ENCODE results near the gene ATXN10. TPM values are rescaled to one million over a fixed set of nuclear protein-coding genes. Genes with fewer than 3 reads are reported as not detected.

The ATXN10 gene
- total RNA-seq, 1 donor from 2014 or later = 125 TPM

GRCh38 chr22:45702981-45703380, 31.3 kb downstream of the ATXN10 start:
- no peak for TF ChIP-seq CTCF (IDR thresholded peaks at IDR 0.05)

GRCh38 chr22:45703758-45704157, 32.1 kb downstream of the ATXN10 start:
- Histone ChIP-seq H3K27ac (no peak overlapping the region), H3K9me3 (no peaks in the 10 kb centered on the region), H3K4me3 (no peak overlapping the region), H3K4me1 (no peaks in the 10 kb centered on the region), H3K27me3 (no peaks in the 10 kb centered on the region), H3K36me3 (peaks cover 69% of the 10 kb centered on the region)
- no peak for TF ChIP-seq CTCF (IDR thresholded peaks at IDR 0.05)
- DNase-seq = no peak
- ATAC-seq = no peak
- intact Hi-C loops (cut with DNase I) = no loop called here

More at GRCh38 chr22:45702981-45703380, 31.3 kb downstream of the ATXN10 start:
- no peak overlapping the region for H3K27ac ChIP-seq
- intact Hi-C loops (cut with DNase I) = no loop called here
- ATAC-seq (no peak), DNase-seq (no peak)
- H3K4me3 ChIP-seq = no peak overlapping the region
- H3K4me1 ChIP-seq = no peaks in the 10 kb centered on the region
- no peaks in the 10 kb centered on the region for H3K9me3 ChIP-seq
- no peaks in the 10 kb centered on the region for H3K27me3 ChIP-seq
- peaks cover 67% of the 10 kb centered on the region for H3K36me3 ChIP-seq

- intact Hi-C loops (cut with DNase I) = no loop called here
- H3K4me3 ChIP-seq = no peak overlapping the region
- no peaks in the 10 kb centered on the region for H3K9me3 ChIP-seq
- H3K27me3 ChIP-seq = no peaks in the 10 kb centered on the region
- no peaks in the 10 kb centered on the region for H3K4me1 ChIP-seq
- ATAC-seq (no peak), DNase-seq (no peak)
- no peak for TF ChIP-seq CTCF (IDR thresholded peaks at IDR 0.05)
- no peak overlapping the region for H3K27ac ChIP-seq
- H3K36me3 ChIP-seq = peaks cover 69% of the 10 kb centered on the region
Measured at GRCh38 chr22:45704648-45705047, 33.0 kb downstream of the ATXN10 start.

- Histone ChIP-seq H3K9me3 (no peaks in the 10 kb centered on the region), H3K4me3 (no peak overlapping the region), H3K27me3 (no peaks in the 10 kb centered on the region), H3K4me1 (no peaks in the 10 kb centered on the region), H3K27ac (no peak overlapping the region), H3K36me3 (peaks cover 42% of the 10 kb centered on the region)
- intact Hi-C loops (cut with DNase I) = no loop called here
- no peak for TF ChIP-seq CTCF (IDR thresholded peaks at IDR 0.05)
- DNase-seq = no peak
- ATAC-seq = no peak
Measured at GRCh38 chr22:45707605-45708004, 36.0 kb downstream of the ATXN10 start.

GRCh38 chr22:45708145-45708544, 36.5 kb downstream of the ATXN10 start:
- Histone ChIP-seq H3K4me1 (no peaks in the 10 kb centered on the region), H3K27me3 (no peaks in the 10 kb centered on the region), H3K36me3 (peaks cover 36% of the 10 kb centered on the region), H3K4me3 (no peak overlapping the region), H3K27ac (no peak overlapping the region), H3K9me3 (no peaks in the 10 kb centered on the region)
- ATAC-seq (no peak), DNase-seq (no peak)
- intact Hi-C loops (cut with DNase I) = no loop called here
- TF ChIP-seq CTCF (IDR thresholded peaks at IDR 0.05) = no peak

- H3K4me3 ChIP-seq = no peak overlapping the region
- no peak overlapping the region for H3K27ac ChIP-seq
- no peaks in the 10 kb centered on the region for H3K9me3 ChIP-seq
- peaks cover 29% of the 10 kb centered on the region for H3K36me3 ChIP-seq
- H3K27me3 ChIP-seq = no peaks in the 10 kb centered on the region
- no peak for TF ChIP-seq CTCF (IDR thresholded peaks at IDR 0.05)
- ATAC-seq (peak; percentile 41), DNase-seq (no peak)
- H3K4me1 ChIP-seq = no peaks in the 10 kb centered on the region
- intact Hi-C loops (cut with DNase I) = no loop called here
Measured at GRCh38 chr22:45709060-45709739, 37.6 kb downstream of the ATXN10 start.
